OCI-LY7 (cell line): ENCODE results near the gene IQGAP3. TPM values are rescaled to one million over a fixed set of nuclear protein-coding genes. Genes with fewer than 3 reads are reported as not detected.

Experiments used
- BruUV-seq: library from RNA; stranded (reverse); fragments of 400-500 nt; replicated peaks from 2 replicates; lab custom pipeline; 2021; lab: Mats Ljungman, UMichigan
- CTCF ChIA-PET: fragments of 300-600 bp; sonication (Branson Sonifier 250); formaldehyde crosslinking; loops from one replicate; lab custom pipeline; 2022; ENCODE audit warnings: antibody characterized with exemption; ENCODE audit not compliant: unreplicated experiment; lab: Charles Lee
- POLR2A ChIA-PET: fragments of 300-600 bp; sonication (Branson Sonifier 250); formaldehyde crosslinking; loops from one replicate; lab custom pipeline; 2022; ENCODE audit warnings: antibody characterized with exemption; lab: Charles Lee
- DNase-seq: peaks from one replicate; pipeline ENCODE4 v3.0.0-alpha.2; 2015; ENCODE audit warnings: low spot score
- H2AFZ ChIP-seq: fragments of 200-600 bp; sonication (generic), shearing (Covaris generic); 2 replicates; pipeline ENCODE4 v1.6.1; 2014; ENCODE audit warnings: mild to moderate bottlenecking, antibody characterized with exemption, low read length, moderate library complexity
- H3K27ac ChIP-seq: fragments of 200-600 bp; sonication (generic); 2 replicates; pipeline ENCODE4 v1.5.1; 2014; ENCODE audit warnings: mixed run types, low read depth, mild to moderate bottlenecking, moderate library complexity, low read length, inconsistent platforms; ENCODE audit not compliant: poor library complexity, severe bottlenecking
- H3K36me3 ChIP-seq: fragments of 200-600 bp; sonication (generic); 2 replicates; pipeline ENCODE4 v1.6.1; 2014; ENCODE audit warnings: mild to moderate bottlenecking, antibody characterized with exemption, low read length, moderate library complexity, mixed read lengths; ENCODE audit not compliant: insufficient read depth
- H3K4me1 ChIP-seq: fragments of 200-600 bp; sonication (generic); 2 replicates; pipeline ENCODE4 v1.5.1; 2014; ENCODE audit warnings: mild to moderate bottlenecking, low read length; ENCODE audit not compliant: insufficient read depth, poor library complexity, severe bottlenecking
- H3K4me2 ChIP-seq: fragments of 200-600 bp; sonication (generic); 2 replicates; pipeline ENCODE4 v1.6.1; 2014; ENCODE audit warnings: mild to moderate bottlenecking, low read length
- H3K4me3 ChIP-seq: fragments of 200-600 bp; sonication (generic); 2 replicates; pipeline ENCODE4 v1.5.1; 2014; ENCODE audit warnings: mild to moderate bottlenecking, low read depth, low read length; ENCODE audit not compliant: poor library complexity, severe bottlenecking
- H3K79me2 ChIP-seq: fragments of 200-600 bp; sonication (generic); 2 replicates; pipeline ENCODE4 v1.6.1; 2016; ENCODE audit warnings: low read depth, mild to moderate bottlenecking, low read length, moderate library complexity, mixed read lengths; ENCODE audit not compliant: insufficient read depth
- H3K9me2 ChIP-seq: fragments of 200-600 bp; sonication (generic); 2 replicates; pipeline ENCODE4 v1.6.1; 2016; ENCODE audit warnings: mild to moderate bottlenecking, low read length, mixed read lengths; ENCODE audit not compliant: insufficient read depth
- H3K9me3 ChIP-seq: fragments of 200-600 bp; sonication (generic); 2 replicates; pipeline ENCODE4 v1.6.1; 2014; ENCODE audit warnings: mild to moderate bottlenecking, mixed run types, low read length, mixed read lengths
- H4K20me1 ChIP-seq: fragments of 200-600 bp; sonication (generic); 2 replicates; pipeline ENCODE4 v1.6.1; 2014; ENCODE audit warnings: mild to moderate bottlenecking, antibody characterized with exemption, low read length, moderate library complexity, mixed read lengths; ENCODE audit not compliant: insufficient read depth
- EZH2phosphoT487 ChIP-seq: fragments of 200-600 bp; sonication (generic); IDR thresholded peaks from 2 replicates; pipeline ENCODE4 v1.6.1; 2018; ENCODE audit warnings: low read depth, borderline replicate concordance, mild to moderate bottlenecking, mixed run types, antibody characterized with exemption, low read length, moderate library complexity, mixed read lengths
- intact Hi-C: fragments of 100-400 bp; cut with micrococcal nuclease; formaldehyde crosslinking; loops from one replicate; pipeline ENCODE4 v1.10.0; 2022; ENCODE audit not compliant: unreplicated experiment
- total RNA-seq, 2 experiments: library from RNA; depleted of rRNA in 1 of 2; stranded (reverse); fragments of >200 nt in 1 of 2; shearing (Covaris generic) in 1 of 2; gene quantifications; 2 replicates each; pipeline ENCODE4 v1.2.3, GENCODE V29; 2014 to 2022
- TF ChIP-seq, protein P1 (sequence below): fragments of 200-600 bp; sonication (generic); conservative IDR thresholded peaks from 2 replicates; pipeline ENCODE4 v1.5.1; 2014; ENCODE audit warnings: mild to moderate bottlenecking, antibody characterized with exemption, low read length, moderate library complexity, mixed read lengths

The IQGAP3 gene
- total RNA-seq, 2 experiments from 2014 or later, result 22.4 to 28.7 TPM

DNA sequence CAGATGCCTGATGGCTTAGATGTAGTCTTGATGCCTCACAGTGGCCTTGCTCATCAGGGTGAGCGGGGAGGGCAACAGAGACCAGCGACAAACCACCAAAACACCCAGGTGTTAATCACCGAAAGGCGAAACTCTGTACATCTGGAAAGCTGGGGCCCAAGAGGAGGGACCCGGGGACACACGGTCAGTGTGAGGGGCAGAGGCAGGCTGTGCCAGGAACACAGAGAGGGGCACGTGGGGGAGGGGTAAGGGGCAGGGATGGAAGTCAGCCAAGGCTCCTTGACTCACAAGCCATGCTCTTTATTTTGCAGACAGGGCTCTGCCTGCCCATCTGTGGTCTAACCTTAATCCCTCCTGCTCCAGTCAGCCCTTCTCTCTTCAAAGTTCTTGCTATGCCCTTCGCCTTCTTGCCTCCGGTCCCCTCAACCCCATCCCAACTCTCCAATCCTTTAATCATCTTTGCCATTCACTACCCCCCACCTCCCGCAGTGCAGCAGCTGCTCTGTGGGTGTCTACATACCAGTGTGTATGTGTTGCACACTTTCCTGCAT is 76.1 kb downstream of the IQGAP3 start:
- intact Hi-C loops, result loop anchor here (1.0 to 10.0 kb wide), 2 partner anchors 16 to 1631 kb away; no protein-coding TSS in a partner anchor
- peaks cover 66% of the 10 kb centered on the region for H3K36me3 ChIP-seq
- TF ChIP-seq, protein P1, sequence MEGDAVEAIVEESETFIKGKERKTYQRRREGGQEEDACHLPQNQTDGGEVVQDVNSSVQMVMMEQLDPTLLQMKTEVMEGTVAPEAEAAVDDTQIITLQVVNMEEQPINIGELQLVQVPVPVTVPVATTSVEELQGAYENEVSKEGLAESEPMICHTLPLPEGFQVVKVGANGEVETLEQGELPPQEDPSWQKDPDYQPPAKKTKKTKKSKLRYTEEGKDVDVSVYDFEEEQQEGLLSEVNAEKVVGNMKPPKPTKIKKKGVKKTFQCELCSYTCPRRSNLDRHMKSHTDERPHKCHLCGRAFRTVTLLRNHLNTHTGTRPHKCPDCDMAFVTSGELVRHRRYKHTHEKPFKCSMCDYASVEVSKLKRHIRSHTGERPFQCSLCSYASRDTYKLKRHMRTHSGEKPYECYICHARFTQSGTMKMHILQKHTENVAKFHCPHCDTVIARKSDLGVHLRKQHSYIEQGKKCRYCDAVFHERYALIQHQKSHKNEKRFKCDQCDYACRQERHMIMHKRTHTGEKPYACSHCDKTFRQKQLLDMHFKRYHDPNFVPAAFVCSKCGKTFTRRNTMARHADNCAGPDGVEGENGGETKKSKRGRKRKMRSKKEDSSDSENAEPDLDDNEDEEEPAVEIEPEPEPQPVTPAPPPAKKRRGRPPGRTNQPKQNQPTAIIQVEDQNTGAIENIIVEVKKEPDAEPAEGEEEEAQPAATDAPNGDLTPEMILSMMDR, result no peak
- TF ChIP-seq EZH2phosphoT487, result no peak
- no peaks in the 10 kb centered on the region for H3K9me3 ChIP-seq
- H4K20me1 ChIP-seq, result no peaks in the 10 kb centered on the region
- H3K4me1 ChIP-seq, result peaks cover 69% of the 10 kb centered on the region
- no TSS peak for BruUV-seq
- H3K4me2 ChIP-seq, result peak overlapping the region; percentile 91
- POLR2A ChIA-PET, result interaction anchor here (1.3 to 8.9 kb wide), 5 partner anchors 5 to 13 kb away, joined by 6 to 179 read pairs (median 11); no protein-coding TSS in a partner anchor
- no peak overlapping the region for H2AFZ ChIP-seq
- H3K27ac ChIP-seq, result peak overlapping the region; percentile 98
- H3K4me3 ChIP-seq, result peak overlapping the region; percentile 98
- no peaks in the 10 kb centered on the region for H3K9me2 ChIP-seq
- peaks cover 90% of the 10 kb centered on the region for H3K79me2 ChIP-seq
- CTCF ChIA-PET, result interaction anchor here (0.7 to 1.9 kb wide), 3 partner anchors 10 to 21 kb away, joined by 3 to 5 read pairs (median 4); no protein-coding TSS in a partner anchor
- peak; percentile 73 for DNase-seq

DNA sequence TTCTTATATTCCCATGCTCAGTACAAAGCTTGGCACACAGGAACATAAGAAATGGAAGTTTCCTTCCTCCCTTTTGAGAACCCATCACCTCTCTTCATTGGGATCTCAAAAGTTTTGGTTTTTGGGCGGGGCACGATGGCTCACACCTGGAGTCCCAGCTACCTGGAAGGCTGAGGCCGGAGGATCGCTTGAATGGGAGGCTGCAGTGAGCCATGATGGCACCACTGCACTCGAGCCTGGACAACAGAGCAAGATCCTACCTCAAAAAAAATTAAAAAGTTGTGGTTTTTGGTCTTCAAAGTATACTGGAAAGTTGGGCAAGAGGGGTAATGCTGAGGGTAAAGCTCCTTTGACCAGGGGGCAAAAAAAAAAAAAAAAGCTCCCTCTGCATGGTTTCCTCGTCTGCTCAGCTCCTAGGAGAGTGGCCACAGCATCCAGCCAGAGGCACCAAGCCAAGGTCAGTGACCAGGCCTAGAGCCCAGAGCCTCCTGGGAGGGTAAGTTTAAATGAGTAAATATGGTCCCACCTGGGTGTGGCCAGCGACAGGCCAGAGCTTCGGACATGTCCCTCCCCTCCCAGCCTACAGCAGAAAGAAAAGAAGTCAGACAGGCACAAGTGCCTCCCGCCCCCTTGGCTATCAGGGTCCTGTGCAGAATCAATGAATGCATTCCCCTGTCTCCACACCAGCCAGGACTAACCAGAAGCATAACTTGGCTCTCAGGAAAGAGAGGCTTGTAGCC is 76.8 kb downstream of the IQGAP3 start:
- no TSS peak for BruUV-seq
- Histone ChIP-seq H3K9me3 (no peaks in the 10 kb centered on the region), H3K9me2 (no peaks in the 10 kb centered on the region), H4K20me1 (no peaks in the 10 kb centered on the region), H2AFZ (no peak overlapping the region), H3K79me2 (peaks cover 96% of the 10 kb centered on the region), H3K27ac (peak overlapping the region; percentile 98), H3K4me2 (peak overlapping the region; percentile 91), H3K4me3 (peak overlapping the region; percentile 98), H3K36me3 (peaks cover 72% of the 10 kb centered on the region), H3K4me1 (peaks cover 76% of the 10 kb centered on the region)
- intact Hi-C loops, result loop anchor here (1.0 to 10.0 kb wide), 2 partner anchors 15 to 1631 kb away; no protein-coding TSS in a partner anchor
- TF ChIP-seq, protein P1, result 0 out of 2 replicates have a peak, but pooled peaks have one; percentile 15
- no peak for TF ChIP-seq EZH2phosphoT487
- ChIA-PET POLR2A (interaction anchor here (0.8 to 3.2 kb wide), 5 partner anchors 9 to 30 kb away, joined by 3 to 13 read pairs (median 7); no protein-coding TSS in a partner anchor), CTCF (interaction anchor here (1.4 to 1.9 kb wide), 2 partner anchors 9 to 15 kb away, joined by 4 to 5 read pairs; no protein-coding TSS in a partner anchor)
- peak; percentile 10 for DNase-seq
